Esophagus squamous epithelium (tissue), 5 donors: ENCODE measurements around the gene TCF12. TPM values are rescaled to one million over a fixed set of nuclear protein-coding genes. Genes with fewer than 3 reads are reported as not detected.

Experiments
- DNase-seq: peaks from one replicate; lab custom pipeline; 2025; lab: John Stamatoyannopoulos, UW
- H3K27ac ChIP-seq, 4 donors: fragments of 200-600 bp; sonication (generic); one replicate each; pipeline ENCODE4 v1.5.1; 2016 to 2019; ENCODE audit warnings: mild to moderate bottlenecking in 1 of 4
- H3K27me3 ChIP-seq, 4 donors: fragments of 200-600 bp; sonication (generic); 1 replicate in 3 of 4; 2 replicates in 1 of 4; pipeline versions ENCODE4 v1.5.1 to v1.6.0; 2017 to 2021; ENCODE audit warnings: antibody characterized with exemption in 1 of 4
- H3K36me3 ChIP-seq, 3 donors: fragments of 200-600 bp; sonication (generic); one replicate each; pipeline ENCODE4 v1.5.1; 2016 to 2019
- H3K4me1 ChIP-seq, 3 donors: fragments of 200-600 bp; sonication (generic); one replicate each; pipeline ENCODE4 v1.5.1; 2017 to 2019
- H3K4me3 ChIP-seq, 4 donors: fragments of 200-600 bp; sonication (generic); 1 replicate in 3 of 4; 2 replicates in 1 of 4; pipeline ENCODE4 v1.5.1; 2016 to 2019; ENCODE audit warnings: mild to moderate bottlenecking in 2 of 4, moderate library complexity in 1 of 4
- H3K9me3 ChIP-seq, 3 donors: fragments of 200-600 bp; sonication (generic); one replicate each; pipeline ENCODE4 v1.5.1; 2016 to 2019
- POLR2A ChIP-seq, 4 donors: fragments of 450-650 bp; IDR thresholded peaks; one replicate each; pipeline ENCODE4 v1.6.1; 2017; ENCODE audit warnings: antibody characterized with exemption in 4 of 4, mild to moderate bottlenecking in 4 of 4, moderate library complexity in 3 of 4
- WGBS, 2 donors: methylation state at CpG; one replicate each; pipeline ENCODE4 v1.1.5; 2018; 5-methylcytosine and 5-hydroxymethylcytosine counted together
- intact Hi-C: fragments of 100-400 bp; cut with DNase I; formaldehyde crosslinking; loops from one replicate; pipeline ENCODE4 v1.15.0; 2022
- total RNA-seq, 4 donors: library from RNA; depleted of rRNA; stranded (reverse); fragments of >200 nt; gene quantifications; one replicate each; pipeline ENCODE4 v1.1.0, GENCODE V29; 2016
- TF ChIP-seq, protein P1 (sequence below), 6 experiments: fragments of 450-650 bp in 4 of 6; fragments of 200-600 bp in 2 of 6; sonication (generic) in 2 of 6; IDR thresholded peaks; one replicate each; pipeline ENCODE4 v1.5.1; 2016 to 2019; ENCODE audit warnings: antibody characterized with exemption in 6 of 6, mild to moderate bottlenecking in 4 of 6, moderate library complexity in 4 of 6
- donor health status: DM: yes; HTN: yes; CAD: no.

TCF12 gene
- total RNA-seq, 4 donors from 2014 or later: 28.5 to 90.4 (median 51.3) TPM

DNA sequence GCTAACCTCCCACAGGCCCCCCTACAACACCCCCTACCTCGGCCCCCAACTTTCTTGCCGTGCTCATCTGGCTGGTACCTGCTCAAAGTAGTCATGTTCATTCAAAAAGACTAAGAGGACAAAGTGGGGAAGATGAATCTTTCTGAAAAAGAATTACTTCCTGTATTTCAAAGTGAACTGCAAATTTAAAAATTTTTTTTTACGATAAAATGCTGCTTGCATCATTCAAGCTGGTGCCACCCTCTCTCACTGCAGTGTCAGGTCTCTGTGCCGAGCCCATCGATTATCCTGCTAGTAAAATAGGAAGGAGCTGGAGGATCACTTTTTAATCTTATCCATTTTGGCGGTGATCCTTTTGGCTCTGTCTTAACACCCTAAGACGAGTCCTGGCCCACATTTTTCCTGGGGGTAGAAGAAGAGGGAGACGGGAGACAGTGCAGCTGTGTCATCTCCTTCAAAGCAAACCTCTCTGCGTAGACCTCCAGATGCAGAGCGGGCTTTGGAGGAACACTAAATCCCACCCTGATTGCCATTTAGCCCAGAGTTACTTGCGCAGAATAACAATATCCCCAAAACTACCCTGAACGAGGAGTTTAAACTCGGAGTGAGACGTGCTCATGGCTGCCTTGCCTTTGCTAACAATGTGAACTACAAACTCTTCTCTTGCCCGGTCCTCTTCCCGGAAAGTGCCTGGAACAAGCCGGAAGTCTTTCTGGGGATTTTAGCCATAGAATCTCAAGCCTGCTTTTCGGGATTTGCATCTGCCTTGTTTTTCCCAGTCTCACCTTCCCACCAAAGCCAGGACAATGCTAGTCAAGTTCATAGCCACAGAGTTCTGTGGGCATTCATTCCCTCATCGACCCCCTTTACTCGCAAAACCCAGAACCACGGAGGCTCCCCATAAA is 391.7 kb downstream of the TCF12 start:
- no peak for DNase-seq
- WGBS, 2 donors: 69 to 73% methylated on average over 18 to 20 of the region's 21 CpGs
- Histone ChIP-seq H3K4me1 (peaks cover 8 to 20% (median 12%) of the 10 kb centered on the region in 3 donors), H3K27ac (no peak overlapping the region), H3K36me3 (no peaks in the 10 kb centered on the region), H3K27me3 (no peaks in the 10 kb centered on the region), H3K9me3 (no peaks in the 10 kb centered on the region), H3K4me3 (no peak overlapping the region)
- intact Hi-C loops: loop anchor here (5.0 to 10.0 kb wide), 3 partner anchors 163 to 815 kb away; no protein-coding TSS in a partner anchor
- TF ChIP-seq, protein P1, sequence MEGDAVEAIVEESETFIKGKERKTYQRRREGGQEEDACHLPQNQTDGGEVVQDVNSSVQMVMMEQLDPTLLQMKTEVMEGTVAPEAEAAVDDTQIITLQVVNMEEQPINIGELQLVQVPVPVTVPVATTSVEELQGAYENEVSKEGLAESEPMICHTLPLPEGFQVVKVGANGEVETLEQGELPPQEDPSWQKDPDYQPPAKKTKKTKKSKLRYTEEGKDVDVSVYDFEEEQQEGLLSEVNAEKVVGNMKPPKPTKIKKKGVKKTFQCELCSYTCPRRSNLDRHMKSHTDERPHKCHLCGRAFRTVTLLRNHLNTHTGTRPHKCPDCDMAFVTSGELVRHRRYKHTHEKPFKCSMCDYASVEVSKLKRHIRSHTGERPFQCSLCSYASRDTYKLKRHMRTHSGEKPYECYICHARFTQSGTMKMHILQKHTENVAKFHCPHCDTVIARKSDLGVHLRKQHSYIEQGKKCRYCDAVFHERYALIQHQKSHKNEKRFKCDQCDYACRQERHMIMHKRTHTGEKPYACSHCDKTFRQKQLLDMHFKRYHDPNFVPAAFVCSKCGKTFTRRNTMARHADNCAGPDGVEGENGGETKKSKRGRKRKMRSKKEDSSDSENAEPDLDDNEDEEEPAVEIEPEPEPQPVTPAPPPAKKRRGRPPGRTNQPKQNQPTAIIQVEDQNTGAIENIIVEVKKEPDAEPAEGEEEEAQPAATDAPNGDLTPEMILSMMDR (IDR thresholded peaks at IDR 0.05): no peak
- TF ChIP-seq POLR2A (IDR thresholded peaks at IDR 0.05): no peak

DNA sequence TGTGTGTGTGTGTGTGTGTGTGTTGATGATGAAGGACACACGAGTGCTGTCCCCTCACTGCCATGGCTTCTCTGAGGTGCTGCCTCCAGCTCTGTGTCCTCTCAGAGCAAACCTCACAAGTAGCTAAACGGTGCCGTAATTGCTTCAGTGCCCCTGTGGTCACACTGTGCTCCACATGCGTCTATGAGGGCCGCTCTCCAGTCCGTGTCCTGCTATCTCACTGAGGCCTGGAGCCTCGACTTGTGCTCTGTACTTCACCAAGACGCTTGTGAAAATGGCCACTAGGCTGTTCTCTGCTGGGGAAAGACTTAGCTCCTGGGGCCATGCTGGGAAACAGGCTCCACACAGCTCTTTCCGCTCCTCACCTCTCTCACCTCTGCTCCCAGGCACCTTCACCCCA is 392.4 kb downstream of the TCF12 start:
- Histone ChIP-seq H3K27me3 (no peaks in the 10 kb centered on the region), H3K9me3 (no peaks in the 10 kb centered on the region), H3K4me1 (peaks cover 8 to 17% (median 12%) of the 10 kb centered on the region in 3 donors), H3K36me3 (no peaks in the 10 kb centered on the region), H3K27ac (no peak overlapping the region), H3K4me3 (no peak overlapping the region)
- WGBS, 2 donors: 81 to 97% methylated on average over 5 to 8 of the region's 9 CpGs
- no peak for DNase-seq
- intact Hi-C loops: no loop called here
- no peak for TF ChIP-seq POLR2A (IDR thresholded peaks at IDR 0.05)
- TF ChIP-seq, protein P1 (IDR thresholded peaks at IDR 0.05): no peak

DNA sequence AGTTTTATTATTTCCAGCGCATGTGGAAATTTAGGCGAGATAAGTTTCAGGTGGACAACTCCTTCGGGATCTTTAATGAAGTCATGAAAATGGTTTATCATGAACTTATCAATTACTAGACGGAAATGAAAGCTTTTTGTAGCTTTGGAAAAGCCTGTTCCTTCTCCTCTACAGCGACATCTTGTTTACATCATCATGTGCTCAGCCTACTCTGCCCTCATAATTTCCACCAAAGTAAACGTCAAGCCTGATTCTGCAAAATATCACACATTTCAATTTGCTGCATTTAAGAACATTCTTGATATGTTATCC is 393.5 kb downstream of the TCF12 start:
- H3K27ac ChIP-seq: no peak overlapping the region
- WGBS, 2 donors: 86 to 88% methylated on average over 6 of the region's 6 CpGs
- H3K27me3 ChIP-seq: no peaks in the 10 kb centered on the region
- H3K4me1 ChIP-seq: peaks cover under 1 to 6% (median 3%) of the 10 kb centered on the region in 3 donors
- intact Hi-C loops: no loop called here
- no peaks in the 10 kb centered on the region for H3K36me3 ChIP-seq
- H3K9me3 ChIP-seq: no peaks in the 10 kb centered on the region
- no peak overlapping the region for H3K4me3 ChIP-seq
- no peak for DNase-seq
- TF ChIP-seq, protein P1 (IDR thresholded peaks at IDR 0.05): no peak
- TF ChIP-seq POLR2A (IDR thresholded peaks at IDR 0.05): no peak

DNA sequence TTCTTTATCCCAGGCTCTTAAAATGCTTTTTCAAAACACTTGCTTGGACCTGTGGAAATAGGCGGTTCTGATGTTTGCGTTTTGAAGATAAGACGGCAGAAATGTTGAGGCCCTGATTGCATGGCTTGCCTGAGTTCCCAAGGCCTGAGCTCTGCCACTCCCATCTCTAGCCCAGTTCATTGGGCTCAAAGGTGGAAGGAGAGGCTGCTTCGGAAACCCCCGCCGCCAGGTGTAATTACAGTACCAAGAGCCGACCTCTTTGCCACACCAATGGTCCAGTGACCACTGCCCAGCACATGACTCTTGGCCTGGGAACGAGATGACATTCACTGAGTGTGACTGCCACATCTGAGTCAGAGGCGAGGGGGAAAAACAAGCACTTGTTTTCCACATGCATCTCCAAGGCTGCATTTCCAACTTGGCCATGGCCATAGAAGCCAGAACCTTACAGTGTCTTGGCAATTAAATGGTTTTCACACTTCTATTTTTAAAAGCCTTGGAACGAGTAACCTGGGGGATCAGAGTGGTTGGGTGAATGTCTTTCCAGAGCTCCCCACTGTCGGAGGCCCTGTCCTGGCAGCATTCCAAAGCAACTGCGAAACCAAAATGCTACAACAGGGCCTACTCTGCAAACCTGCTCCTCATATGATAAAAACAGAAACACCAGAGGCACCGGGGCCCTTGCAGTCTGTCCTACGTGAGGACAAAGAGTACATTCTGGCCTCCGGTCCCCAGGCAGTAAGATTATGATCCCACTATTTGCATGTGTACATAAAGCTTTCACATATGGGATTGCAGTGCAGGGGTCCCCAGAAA is 394.1 kb downstream of the TCF12 start:
- 70 to 73% methylated on average over 10 to 12 of the region's 15 CpGs for WGBS, 2 donors
- no peak overlapping the region for H3K27ac ChIP-seq
- intact Hi-C loops: no loop called here

More for the DNA sequence above, 394.1 kb downstream of the TCF12 start:
- no peaks in the 10 kb centered on the region for H3K36me3 ChIP-seq
- DNase-seq: no peak
- no peaks in the 10 kb centered on the region for H3K9me3 ChIP-seq
- no peak overlapping the region for H3K4me3 ChIP-seq
- TF ChIP-seq, protein P1 (IDR thresholded peaks at IDR 0.05): no peak
- TF ChIP-seq POLR2A (IDR thresholded peaks at IDR 0.05): no peak
- peaks cover 0 to under 1% (median 0%) of the 10 kb centered on the region in 3 donors for H3K4me1 ChIP-seq
- no peaks in the 10 kb centered on the region for H3K27me3 ChIP-seq
